Activated CD4-positive, alpha-beta memory T cell treated with anti-CD3 and anti-CD28 coated beads for 36 hours (primary cell): ENCODE results near the gene PIK3R5. TPM values are rescaled to one million over a fixed set of nuclear protein-coding genes. Genes with fewer than 3 reads are reported as not detected.

Experiments used
- CTCF ChIA-PET: fragments of 350-600 bp; sonication (Branson Sonifier 250); formaldehyde crosslinking; loops from one replicate; lab custom pipeline; 2021; ENCODE audit warnings: antibody characterized with exemption, inconsistent platforms; lab: Charles Lee
- POLR2A ChIA-PET: fragments of 350-600 bp; sonication (Branson Sonifier 250); formaldehyde crosslinking; loops from one replicate; lab custom pipeline; 2021; ENCODE audit warnings: antibody characterized with exemption; lab: Charles Lee
- DNase-seq: peaks from one replicate; pipeline ENCODE4 v3.0.0-alpha.2; 2020
- H3K27ac Mint-ChIP-seq: one replicate; pipeline ENCODE4 v1.8.0; 2021; ENCODE audit warnings: mixed read lengths
- H3K27me3 Mint-ChIP-seq: one replicate; pipeline ENCODE4 v1.8.0; 2021; ENCODE audit warnings: mixed read lengths
- H3K36me3 Mint-ChIP-seq: one replicate; pipeline ENCODE4 v1.8.0; 2021; ENCODE audit warnings: mixed read lengths
- H3K4me1 Mint-ChIP-seq: one replicate; pipeline ENCODE4 v1.8.0; 2021; ENCODE audit warnings: low read depth, mixed read lengths
- H3K4me3 Mint-ChIP-seq: one replicate; pipeline ENCODE4 v1.8.0; 2021; ENCODE audit warnings: mild to moderate bottlenecking, mixed read lengths
- H3K9me3 Mint-ChIP-seq: one replicate; pipeline ENCODE4 v1.8.0; 2021; ENCODE audit warnings: mixed read lengths
- intact Hi-C: fragments of 100-400 bp; cut with micrococcal nuclease; formaldehyde crosslinking; loops from one replicate; pipeline ENCODE4 v1.15.1; 2023
- total RNA-seq, 2 experiments: library from RNA; stranded (reverse); gene quantifications; one replicate each; pipeline ENCODE4 v1.2.3, GENCODE V29; 2021

Gene PIK3R5, protein sequence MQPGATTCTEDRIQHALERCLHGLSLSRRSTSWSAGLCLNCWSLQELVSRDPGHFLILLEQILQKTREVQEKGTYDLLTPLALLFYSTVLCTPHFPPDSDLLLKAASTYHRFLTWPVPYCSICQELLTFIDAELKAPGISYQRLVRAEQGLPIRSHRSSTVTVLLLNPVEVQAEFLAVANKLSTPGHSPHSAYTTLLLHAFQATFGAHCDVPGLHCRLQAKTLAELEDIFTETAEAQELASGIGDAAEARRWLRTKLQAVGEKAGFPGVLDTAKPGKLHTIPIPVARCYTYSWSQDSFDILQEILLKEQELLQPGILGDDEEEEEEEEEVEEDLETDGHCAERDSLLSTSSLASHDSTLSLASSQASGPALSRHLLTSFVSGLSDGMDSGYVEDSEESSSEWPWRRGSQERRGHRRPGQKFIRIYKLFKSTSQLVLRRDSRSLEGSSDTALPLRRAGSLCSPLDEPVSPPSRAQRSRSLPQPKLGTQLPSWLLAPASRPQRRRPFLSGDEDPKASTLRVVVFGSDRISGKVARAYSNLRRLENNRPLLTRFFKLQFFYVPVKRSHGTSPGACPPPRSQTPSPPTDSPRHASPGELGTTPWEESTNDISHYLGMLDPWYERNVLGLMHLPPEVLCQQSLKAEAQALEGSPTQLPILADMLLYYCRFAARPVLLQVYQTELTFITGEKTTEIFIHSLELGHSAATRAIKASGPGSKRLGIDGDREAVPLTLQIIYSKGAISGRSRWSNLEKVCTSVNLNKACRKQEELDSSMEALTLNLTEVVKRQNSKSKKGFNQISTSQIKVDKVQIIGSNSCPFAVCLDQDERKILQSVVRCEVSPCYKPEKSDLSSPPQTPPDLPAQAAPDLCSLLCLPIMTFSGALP
- total RNA-seq = 10 to 100 TPM; 20.7 to 22.4 TPM

DNA sequence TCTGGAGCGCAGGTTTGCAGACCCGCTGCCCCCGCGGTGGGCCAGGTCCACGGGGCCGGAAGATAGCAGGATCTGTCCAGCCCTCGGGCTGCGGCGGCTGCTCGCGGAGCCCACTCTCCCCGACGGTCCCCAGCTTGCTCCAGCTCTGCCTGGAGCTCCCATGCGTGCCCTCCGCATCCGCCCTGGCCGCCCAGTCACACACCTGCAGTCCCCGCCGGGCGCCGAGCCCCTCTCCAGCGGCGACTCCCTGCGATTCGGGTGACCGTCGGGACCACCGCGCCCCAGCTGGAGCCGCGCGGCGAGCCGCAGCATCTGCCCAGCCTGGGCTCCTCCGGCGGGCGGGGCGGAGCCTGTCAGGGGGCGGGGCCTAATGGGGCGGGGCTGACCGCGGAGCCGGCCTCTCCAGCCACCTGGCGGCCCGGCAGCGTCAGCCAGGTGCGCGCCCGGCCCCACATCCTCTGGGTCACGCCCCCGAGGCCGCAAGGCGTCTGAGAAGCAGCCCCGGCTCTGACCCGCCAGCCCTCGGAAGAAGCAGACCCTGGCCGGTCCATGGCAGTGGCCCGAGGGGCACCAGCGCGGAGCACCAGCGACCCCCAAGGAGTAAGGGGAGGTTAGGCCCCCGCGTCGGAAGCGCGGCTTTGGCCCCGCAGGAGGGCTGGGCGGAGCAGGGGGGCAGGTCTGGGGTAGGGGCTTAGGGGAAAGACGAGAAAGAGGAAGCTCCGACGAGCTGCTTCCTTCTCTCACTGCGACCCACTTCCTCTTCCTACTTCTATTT lies at the start of gene PIK3R5:
PIK3R5 (minus strand) TSS at position 314 of the 775 bp plus-strand sequence. CDS start 54,213 bp downstream, outside the sequence.
- Mint-ChIP-seq H3K9me3 (peaks cover 20% of the 10 kb centered on the region), H3K27ac (peak within 1 kb of the TSS; percentile 80), H3K36me3 (peaks cover 11% of the 10 kb centered on the region), H3K27me3 (no peaks in the 10 kb centered on the region), H3K4me3 (peak within 1 kb of the TSS; percentile 88), H3K4me1 (peaks cover 48% of the 10 kb centered on the region)
- intact Hi-C loops = loop anchor here (1.0 to 5.0 kb wide), 3 partner anchors 9 to 272 kb away; no protein-coding TSS in a partner anchor
- POLR2A ChIA-PET = interaction anchor here (1.0 to 2.8 kb wide), 4 partner anchors 10 to 24 kb away, joined by 3 to 14 read pairs (median 9); no protein-coding TSS in a partner anchor
- DNase-seq = peak; percentile 90
- CTCF ChIA-PET = interaction anchor here (0.6 to 1.6 kb wide), 5 partner anchors 19 to 66 kb away, joined by 3 to 9 read pairs (median 3); no protein-coding TSS in a partner anchor

DNA sequence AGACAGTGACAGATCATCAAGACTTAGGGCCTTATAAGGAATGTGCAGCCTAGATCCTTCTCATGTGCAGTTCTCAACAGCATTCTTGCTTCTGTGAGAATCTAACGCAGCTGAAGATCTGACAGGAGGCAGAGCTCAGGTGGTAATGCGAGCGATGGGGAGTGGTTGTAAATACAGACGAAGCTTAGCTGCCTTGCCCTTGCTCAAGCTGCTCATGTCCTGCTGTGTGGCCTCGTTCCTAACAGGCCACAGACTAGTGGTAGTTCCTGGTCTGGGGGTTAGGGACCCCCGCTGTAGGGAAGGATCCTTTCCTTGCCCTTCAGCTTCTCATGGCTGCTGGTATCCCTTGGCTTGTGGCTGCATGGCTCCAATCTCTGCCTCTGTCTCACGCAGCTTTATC lies 45.5 kb upstream of the PIK3R5 start:
- Mint-ChIP-seq H3K36me3 (no peaks in the 10 kb centered on the region), H3K27ac (no peak overlapping the region), H3K4me3 (no peak overlapping the region), H3K4me1 (no peaks in the 10 kb centered on the region), H3K27me3 (peaks cover 37% of the 10 kb centered on the region), H3K9me3 (no peaks in the 10 kb centered on the region)
- POLR2A ChIA-PET = no interaction called here
- CTCF ChIA-PET = interaction anchor here (1.9 to 2.8 kb wide), 2 partner anchors 8 to 13 kb away, joined by 4 to 11 read pairs; no protein-coding TSS in a partner anchor
- intact Hi-C loops = no loop called here
- DNase-seq = no peak

DNA sequence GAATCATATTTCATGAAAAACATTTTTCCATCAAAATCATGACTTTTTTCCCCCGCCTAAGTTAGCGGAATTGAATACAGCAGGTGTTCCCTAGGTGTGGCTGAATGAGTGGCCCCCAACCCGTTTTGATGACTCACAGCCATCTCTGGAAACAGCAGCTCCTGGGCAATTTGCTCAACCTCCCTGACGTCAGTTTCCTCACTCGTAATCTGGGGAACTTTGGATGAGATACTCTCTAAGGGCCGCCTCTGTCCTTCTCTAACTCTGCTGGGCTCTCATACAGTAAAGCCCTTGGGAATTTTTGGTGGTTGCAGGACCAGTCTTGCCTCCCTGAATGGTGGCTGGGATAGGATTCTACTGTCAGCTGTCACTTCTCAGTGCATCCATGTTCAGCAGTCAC lies 44.2 kb upstream of the PIK3R5 start:
- CTCF ChIA-PET = interaction anchor here (1.0 to 2.8 kb wide), 4 partner anchors 12 to 19 kb away, joined by 3 to 11 read pairs (median 6); no protein-coding TSS in a partner anchor
- no peaks in the 10 kb centered on the region for H3K9me3 Mint-ChIP-seq
- H3K27ac Mint-ChIP-seq = no peak overlapping the region
- H3K36me3 Mint-ChIP-seq = no peaks in the 10 kb centered on the region
- peaks cover 3% of the 10 kb centered on the region for H3K4me1 Mint-ChIP-seq
- no peak for DNase-seq
- H3K27me3 Mint-ChIP-seq = peaks cover 46% of the 10 kb centered on the region
- H3K4me3 Mint-ChIP-seq = no peak overlapping the region
- intact Hi-C loops = no loop called here
- POLR2A ChIA-PET = no interaction called here

DNA sequence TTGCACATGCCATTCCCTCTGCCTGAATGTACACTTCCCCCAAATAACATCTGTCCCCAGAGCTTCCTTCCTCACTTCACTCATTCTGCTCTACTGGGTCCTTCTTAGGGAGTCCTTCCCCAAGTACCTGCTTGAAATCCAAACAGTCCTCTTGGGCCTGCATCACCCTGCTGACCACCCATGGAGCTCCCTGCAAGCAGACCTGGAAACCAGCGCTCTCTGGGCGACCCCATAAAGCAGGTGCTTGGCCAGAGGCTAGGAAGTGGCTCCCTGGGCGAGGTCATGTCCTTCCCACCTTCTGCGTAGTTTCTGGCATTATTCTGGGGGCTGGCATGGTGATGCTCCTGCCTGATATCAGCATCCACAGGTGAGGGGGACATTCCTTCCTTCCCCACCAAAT lies 43.6 kb upstream of the PIK3R5 start:
- no peak overlapping the region for H3K27ac Mint-ChIP-seq
- H3K27me3 Mint-ChIP-seq = peaks cover 50% of the 10 kb centered on the region
- ChIA-PET CTCF (interaction anchor here (0.9 to 1.8 kb wide), 4 partner anchors 11 to 18 kb away, joined by 3 to 8 read pairs (median 4); no protein-coding TSS in a partner anchor), POLR2A (no interaction called here)
- no peak overlapping the region for H3K4me3 Mint-ChIP-seq
- H3K4me1 Mint-ChIP-seq = peaks cover 6% of the 10 kb centered on the region
- no peaks in the 10 kb centered on the region for H3K36me3 Mint-ChIP-seq
- no peaks in the 10 kb centered on the region for H3K9me3 Mint-ChIP-seq
- DNase-seq = no peak
- intact Hi-C loops = no loop called here

DNA sequence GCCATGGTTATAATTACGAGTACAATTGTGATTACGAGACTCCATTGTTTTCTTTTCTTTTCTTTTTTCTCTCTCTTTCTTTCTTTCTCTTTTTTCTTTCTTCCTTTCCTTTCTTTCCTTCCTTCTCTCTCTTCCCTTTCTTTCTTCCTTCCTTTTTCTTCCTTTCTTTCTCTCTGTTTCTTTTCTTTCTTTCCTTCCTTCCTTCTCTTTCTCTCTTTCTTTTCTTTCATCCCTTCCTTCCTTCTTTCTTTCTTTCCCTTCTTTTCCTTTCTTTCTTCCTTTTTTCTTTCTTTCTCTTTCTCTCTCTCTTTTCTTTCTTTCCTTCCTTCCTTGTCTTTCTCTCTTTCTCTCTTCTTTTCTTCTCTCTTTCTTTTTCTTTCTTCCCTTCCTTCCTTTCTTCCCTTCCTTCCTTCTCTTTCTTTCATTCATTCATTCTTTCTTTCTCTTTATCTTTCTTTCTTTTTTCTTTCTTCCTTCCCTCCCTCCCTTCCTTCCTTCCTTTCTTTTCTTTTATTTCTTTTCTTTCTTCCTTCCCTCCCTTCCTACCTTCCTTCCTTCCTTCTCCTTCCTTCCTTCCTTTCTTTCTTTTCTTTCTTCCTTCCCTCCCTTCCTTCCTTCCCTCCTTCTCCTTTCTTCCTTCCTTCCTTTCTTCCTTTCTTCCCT lies 41.7 kb upstream of the PIK3R5 start:
- ChIA-PET CTCF (no interaction called here), POLR2A (no interaction called here)
- H3K4me3 Mint-ChIP-seq = no peak overlapping the region
- intact Hi-C loops = no loop called here
- H3K27me3 Mint-ChIP-seq = peaks cover 49% of the 10 kb centered on the region
- no peak overlapping the region for H3K27ac Mint-ChIP-seq
- DNase-seq = no peak
- no peaks in the 10 kb centered on the region for H3K9me3 Mint-ChIP-seq
- no peaks in the 10 kb centered on the region for H3K36me3 Mint-ChIP-seq
- H3K4me1 Mint-ChIP-seq = peaks cover 14% of the 10 kb centered on the region

DNA sequence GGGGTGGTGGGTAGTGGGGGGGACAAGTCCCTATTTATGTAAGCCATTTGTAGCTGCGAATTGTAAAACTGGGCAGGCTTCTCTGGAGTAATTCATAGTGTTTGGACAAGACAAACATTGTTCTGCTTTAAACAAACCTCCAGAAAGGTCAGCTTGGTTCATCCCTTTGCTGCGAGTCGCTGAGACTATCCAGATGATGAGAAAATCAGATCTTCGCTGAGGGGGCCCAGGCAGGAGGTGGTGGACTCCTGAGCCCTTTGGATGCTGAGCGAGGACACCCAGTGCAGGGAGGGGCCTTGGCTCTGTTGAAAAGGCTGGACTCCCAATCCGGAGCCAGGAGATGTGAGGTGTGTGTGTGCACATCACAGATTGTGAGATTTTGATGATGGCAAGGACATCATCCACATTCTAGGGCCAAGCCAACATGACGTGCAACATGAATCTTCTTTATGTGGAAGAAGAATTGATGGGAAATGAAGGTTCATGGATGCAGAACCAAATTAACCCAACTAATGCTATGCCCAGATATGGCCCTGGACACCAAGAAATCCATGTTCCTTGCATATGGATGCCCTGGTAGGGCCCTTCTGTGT lies 40.8 kb upstream of the PIK3R5 start:
- no peak for DNase-seq
- Mint-ChIP-seq H3K27me3 (peaks cover 56% of the 10 kb centered on the region), H3K4me1 (peaks cover 16% of the 10 kb centered on the region), H3K36me3 (no peaks in the 10 kb centered on the region), H3K9me3 (no peaks in the 10 kb centered on the region), H3K27ac (no peak overlapping the region), H3K4me3 (no peak overlapping the region)
- POLR2A ChIA-PET = no interaction called here
- CTCF ChIA-PET = no interaction called here
- intact Hi-C loops = no loop called here

DNA sequence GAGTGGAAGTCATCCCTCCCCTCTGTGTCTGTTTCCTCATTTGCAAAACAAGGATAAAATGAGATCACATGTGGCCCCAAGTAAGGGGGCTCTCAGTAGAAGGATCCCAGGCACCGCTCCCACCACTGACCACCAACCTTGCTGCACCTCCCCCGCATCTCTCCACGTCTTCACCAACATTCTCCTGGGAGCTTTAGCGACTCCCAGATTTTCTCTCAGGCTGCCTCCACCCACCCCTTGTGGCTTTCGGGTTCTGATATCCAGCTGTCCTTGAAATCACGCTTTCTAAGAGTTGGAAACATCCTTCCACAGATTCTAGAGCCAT lies 39.4 kb upstream of the PIK3R5 start:
- H3K4me3 Mint-ChIP-seq = no peak overlapping the region
- H3K36me3 Mint-ChIP-seq = no peaks in the 10 kb centered on the region
- ChIA-PET POLR2A (interaction anchor here (0.5 kb wide), 1 partner anchor 725 kb away, joined by 3 read pairs; no protein-coding TSS in a partner anchor), CTCF (no interaction called here)
- no peak overlapping the region for H3K27ac Mint-ChIP-seq
- H3K4me1 Mint-ChIP-seq = peaks cover 16% of the 10 kb centered on the region
- H3K27me3 Mint-ChIP-seq = peaks cover 58% of the 10 kb centered on the region
- H3K9me3 Mint-ChIP-seq = no peaks in the 10 kb centered on the region
- no peak for DNase-seq
- intact Hi-C loops = no loop called here

DNA sequence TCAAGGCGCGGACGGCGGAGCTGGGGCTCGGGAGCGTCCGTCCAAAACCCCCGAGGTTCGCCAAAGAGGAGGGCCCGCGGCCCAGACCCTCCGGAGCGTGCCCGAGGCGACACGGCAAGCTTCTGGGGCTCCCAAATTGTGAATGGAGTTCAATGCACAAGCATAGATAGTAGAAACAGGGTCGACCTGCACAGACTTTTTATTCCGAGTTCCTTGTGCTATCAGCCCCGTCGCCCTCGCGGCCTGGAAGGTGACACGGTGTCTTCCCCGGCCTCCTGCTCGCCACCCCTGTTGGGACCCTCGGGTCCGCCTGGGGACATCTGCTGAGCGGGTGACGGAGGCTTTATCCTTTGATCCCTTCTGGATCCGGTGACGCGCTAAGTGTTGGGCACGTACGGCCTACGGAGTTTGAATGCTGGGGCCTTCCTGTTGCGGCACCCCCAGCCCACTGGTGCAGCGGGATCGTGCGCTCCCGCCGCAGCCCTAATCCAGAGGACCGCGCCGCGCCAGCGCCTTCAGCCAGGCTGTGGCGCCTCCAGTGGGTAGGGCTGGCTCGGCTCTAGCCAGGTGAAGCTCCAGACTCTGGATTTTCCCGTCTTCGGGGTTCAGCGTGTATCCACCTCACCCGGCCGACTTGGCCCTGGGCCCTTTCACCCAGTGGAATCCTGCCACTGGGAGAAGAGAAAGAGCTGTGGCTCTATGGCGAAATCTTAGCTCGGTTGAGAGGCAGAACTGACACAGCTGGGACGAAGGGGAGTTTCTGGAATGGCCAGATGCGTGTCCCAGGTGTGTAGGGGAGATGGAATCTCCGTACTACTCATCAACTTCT lies 38.8 kb upstream of the PIK3R5 start:
- Mint-ChIP-seq H3K27ac (no peak overlapping the region), H3K27me3 (peaks cover 55% of the 10 kb centered on the region), H3K4me3 (no peak overlapping the region), H3K9me3 (no peaks in the 10 kb centered on the region), H3K4me1 (peaks cover 16% of the 10 kb centered on the region), H3K36me3 (no peaks in the 10 kb centered on the region)
- ChIA-PET POLR2A (interaction anchor here (0.5 kb wide), 1 partner anchor 726 kb away, joined by 3 read pairs; no protein-coding TSS in a partner anchor), CTCF (interaction anchor here (1.5 to 2.5 kb wide), 2 partner anchors 15 to 218 kb away, joined by 3 to 12 read pairs; no protein-coding TSS in a partner anchor)
- intact Hi-C loops = no loop called here
- no peak for DNase-seq

DNA sequence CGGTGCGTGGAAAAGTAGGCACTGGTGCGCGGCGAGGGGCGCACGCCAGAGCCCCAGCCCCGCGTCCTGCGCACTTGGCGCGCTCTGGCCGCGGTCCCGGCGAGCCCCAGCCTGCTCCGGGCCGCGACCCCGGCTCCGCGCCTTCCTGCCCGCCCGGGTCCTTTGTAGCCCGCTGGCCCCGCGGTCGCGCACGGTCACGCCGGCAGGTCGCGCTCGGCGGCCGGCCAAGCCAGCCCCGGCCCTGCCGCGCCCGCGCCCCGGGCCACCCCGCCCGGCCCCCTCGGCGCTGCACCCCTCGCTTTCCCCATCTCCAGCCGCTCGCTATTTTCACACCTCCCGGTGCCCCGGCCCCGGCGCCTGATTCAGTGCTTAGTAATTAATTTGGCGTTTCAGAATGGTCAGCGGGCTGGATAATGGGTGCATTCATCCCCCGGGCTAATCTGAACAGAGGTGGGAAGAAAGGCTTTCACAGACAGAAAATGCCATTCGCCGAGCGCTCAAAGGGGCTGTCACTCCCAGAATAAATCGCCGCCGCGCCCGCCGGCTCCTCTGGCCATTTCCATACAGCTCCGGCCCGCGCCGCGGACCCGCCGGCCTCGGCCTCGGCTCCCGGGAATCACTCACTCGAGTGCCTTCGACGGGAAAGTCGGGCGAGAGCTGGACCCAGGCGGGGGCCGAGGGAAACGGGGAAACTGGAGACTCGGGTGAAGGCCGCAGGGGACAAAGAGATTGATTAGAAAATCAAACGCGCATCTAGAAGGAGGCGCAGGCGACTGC lies 38.0 kb upstream of the PIK3R5 start:
- Mint-ChIP-seq H3K36me3 (no peaks in the 10 kb centered on the region), H3K27ac (no peak overlapping the region), H3K4me1 (peaks cover 16% of the 10 kb centered on the region), H3K27me3 (peaks cover 51% of the 10 kb centered on the region), H3K9me3 (no peaks in the 10 kb centered on the region), H3K4me3 (no peak overlapping the region)
- POLR2A ChIA-PET = no interaction called here
- CTCF ChIA-PET = interaction anchor here (0.6 to 2.5 kb wide), 7 partner anchors 8 to 516 kb away, joined by 3 to 12 read pairs (median 3); no protein-coding TSS in a partner anchor
- intact Hi-C loops = no loop called here
- DNase-seq = no peak
